ENCODE results near the gene TMEM138.

Gene TMEM138

GRCh38 chr11:61342207-61342803 lies 19.9 kb upstream of the TMEM138 start:
- DNase-seq: no peak

- DNase-seq: no peak
Measured at GRCh38 chr11:61343792-61344745, 18.1 kb upstream of the TMEM138 start.

DNA sequence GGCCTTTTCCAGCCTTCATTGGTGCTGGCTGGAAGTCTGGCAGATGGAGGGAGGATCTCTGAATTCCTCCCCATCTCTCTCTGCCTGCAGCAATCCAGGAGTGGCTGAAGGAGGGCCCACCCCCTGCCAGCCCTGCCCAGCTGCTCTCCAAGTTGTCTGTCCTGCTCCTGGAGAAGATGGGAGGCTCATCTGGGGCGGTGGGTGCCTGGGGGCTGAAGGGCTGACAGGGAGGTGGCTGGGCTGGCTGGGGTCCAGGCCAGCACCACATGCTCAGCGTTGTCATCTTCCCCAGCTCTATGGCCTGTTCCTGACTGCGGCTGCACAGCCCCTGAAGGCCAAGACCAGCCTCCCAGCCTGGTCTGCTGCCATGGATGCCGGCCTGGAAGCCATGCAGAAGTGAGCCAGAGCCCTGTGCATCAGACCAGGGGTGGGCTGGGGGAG lies 17.0 kb upstream of the TMEM138 start:
- DNase-seq: peak; percentile 15

DNA sequence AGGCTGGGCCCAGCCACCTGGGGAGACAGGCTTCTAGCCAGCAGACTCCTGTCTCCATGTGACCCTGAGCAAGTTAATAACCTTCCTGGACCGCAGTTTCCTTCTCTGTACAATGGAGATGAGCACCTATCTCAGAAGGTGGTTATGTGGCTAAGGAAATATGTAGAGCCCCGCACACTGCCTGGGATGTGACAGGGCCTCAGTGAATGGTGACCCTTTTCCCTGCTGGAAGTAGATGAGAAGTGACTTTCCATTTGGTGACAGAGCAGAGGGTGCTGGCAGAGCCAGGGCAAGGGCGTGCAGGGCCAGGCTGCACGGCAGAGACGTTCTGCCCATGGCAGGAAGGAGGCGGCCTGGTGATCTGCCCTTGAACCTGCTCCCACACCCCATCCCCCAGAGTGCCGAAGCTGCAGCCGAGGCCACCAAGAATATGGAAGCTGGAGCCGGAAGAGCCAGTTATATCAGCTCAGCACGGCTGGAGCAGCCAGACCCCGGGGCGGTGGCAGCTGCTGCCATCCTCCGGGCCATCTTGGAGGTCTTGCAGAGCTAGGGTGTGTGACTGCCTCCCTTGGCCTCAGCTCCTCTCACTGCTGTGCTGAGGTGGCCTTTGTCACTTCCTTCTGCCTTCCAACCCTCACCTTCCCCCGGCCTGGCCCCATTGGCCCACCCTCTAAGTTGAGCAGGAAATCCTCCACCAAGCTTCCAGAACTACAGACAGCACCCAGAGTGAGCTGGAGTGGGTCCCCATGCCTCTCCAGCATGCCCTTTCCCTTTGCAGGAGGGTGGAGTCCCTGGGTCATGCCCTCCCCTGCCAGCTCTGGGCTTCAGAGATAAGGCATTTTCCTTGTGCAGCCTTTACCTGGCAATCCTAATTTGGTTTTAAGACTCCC lies 16.0 kb upstream of the TMEM138 start:
- no peak for DNase-seq

DNA sequence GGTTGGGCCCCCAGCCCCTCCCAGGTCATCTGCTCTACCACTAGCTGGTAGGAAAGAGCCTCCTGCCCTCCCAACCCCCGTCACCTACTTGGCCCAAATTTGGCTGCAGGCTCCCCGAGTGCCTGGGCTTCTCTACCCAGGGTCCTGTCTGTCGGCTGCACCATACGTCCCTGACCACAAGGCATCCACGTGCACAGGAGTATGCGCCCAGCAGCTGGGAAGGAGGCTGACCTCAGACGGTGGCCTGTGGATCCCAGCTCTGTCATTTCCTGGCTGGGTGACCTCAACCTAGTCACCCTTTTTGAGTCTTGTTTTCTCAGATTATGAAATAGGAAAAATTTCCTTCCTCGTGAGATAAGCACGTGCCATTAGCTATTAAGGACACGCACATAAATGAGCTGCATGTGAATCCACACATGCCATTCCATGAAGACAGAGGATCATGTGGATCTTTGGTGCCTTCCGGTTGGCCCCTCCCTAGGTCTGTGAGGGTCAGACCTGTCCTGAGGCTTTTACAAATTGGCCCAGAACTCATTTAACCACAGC lies 14.2 kb upstream of the TMEM138 start:
- DNase-seq: no peak

GRCh38 chr11:61349189-61349751 lies 12.9 kb upstream of the TMEM138 start:
- no peak for DNase-seq

GRCh38 chr11:61349916-61350315 lies 12.3 kb upstream of the TMEM138 start:
- no peak for DNase-seq

- DNase-seq: no peak
Measured at GRCh38 chr11:61350336-61350735, 11.8 kb upstream of the TMEM138 start.

DNA sequence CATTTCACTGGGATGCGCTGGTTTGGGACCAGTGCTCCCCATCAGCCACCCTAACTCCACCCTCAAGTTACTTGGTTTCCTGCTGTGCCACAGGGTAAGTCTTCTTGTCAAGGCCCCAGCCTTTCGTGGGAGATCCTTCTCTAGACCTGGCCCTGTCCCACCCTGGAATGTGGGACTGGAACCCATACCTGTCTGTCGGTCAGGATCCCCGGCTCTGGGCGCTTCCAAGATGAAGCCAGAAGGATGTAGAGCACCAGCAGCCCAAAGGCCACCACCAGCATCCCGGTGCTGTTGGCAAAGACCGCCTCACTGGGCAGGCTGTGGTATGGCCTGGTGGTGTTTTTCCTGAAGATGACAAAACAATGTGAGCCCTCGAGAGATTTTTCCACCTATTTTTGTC lies 11.4 kb upstream of the TMEM138 start:
- no peak for DNase-seq

DNA sequence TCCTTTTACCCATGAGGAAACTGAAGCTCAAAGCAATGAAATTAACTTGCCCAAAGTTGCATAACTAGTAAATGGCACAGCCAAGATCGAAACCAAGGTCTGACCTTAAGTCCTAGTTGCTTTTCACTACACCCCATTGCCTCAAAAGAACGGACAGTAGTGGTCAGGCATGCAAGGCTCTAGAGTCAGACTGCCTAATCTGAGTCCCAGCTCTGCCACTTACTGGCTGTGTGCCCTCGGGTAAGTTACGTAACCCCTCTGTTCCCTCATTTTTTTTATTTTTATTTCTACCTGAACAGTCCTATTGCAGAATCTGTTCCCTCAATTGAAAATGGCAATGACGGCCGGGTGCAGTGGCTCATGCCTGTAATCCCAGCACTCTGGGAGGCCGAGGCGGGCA lies 10.1 kb upstream of the TMEM138 start:
- no peak for DNase-seq

DNA sequence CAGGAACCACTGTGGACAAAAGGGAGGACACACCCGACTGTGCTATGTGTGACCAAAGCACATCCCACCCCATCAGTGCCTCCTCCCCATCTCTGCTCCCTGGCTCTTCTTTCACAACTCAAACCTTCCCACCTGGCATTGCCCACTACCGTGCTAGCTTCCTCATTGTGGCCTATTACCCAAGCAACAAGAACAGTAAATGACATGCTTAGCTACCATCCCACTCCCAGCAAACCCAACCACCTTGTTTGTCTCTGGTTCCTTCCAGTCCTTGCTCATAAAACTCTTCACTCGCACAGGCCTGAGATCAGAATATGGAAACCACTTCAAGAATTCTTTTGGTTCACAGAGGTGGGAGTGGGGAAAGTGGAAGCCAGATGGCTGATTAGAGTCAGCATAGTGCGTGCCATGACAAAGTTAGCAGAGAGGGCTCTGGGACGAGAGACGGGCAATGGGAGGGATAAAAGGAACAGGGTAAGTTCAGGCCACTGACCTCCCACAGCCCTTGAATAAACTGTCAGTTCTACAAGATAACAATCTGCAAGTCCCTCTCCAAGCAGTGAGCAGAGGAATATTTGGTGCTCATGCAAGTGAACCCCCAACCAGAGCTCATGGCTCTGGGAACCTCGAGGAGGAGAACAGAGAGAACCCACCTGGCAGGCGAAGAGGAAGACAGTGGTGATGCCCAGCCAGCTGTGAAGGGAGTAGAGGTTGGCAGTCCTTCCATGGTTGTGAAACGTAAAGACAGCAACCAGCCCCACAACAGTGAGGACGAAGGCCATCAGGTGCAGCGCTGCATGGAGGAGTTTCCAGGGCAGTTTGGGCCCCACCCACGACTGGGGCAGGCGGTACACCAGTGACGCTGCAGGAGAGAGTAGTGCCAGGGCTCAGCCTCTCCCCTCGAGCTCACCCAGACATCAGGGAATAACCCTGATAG lies 8.8 kb upstream of the TMEM138 start:
- DNase-seq: no peak

DNA sequence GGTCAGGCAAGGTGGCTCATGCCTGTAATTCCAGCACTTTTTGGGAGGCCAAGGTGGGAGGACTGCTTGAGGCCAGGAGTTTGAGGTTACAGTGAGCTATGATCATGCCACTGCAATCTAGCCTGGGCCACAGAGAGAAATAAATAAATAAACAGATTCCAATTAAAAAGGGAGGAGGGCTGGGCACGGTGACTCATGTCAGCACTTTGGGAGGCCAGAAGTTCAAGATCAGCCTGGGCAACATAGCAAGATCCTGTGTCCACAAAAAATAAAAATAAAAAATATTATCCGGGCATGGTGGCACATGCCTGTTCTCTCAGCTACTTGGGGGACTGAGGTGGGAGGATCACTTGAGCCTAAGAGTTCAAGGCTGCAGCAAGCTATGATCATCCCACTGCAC lies 8.0 kb upstream of the TMEM138 start:
- DNase-seq: no peak

DNA sequence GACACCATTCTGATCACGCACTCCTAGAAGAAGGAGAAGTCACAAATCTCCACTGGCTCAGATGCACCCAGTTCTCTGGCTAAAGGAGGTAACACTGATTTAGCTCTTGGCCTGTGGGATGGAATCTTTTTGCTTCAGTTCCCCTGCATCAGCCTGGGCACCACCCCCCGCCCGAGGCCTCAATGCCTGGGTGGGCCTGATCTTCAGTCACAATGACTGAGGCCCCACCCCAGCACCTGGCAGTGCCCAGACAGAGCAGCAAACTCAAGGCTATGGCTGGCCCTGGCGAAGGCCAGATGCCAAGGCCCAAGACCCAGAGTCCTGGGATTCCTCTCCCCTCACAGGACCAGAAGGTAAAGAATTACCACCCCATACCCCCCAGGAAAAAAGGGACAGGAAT lies 5.5 kb upstream of the TMEM138 start:
- no peak for DNase-seq

DNA sequence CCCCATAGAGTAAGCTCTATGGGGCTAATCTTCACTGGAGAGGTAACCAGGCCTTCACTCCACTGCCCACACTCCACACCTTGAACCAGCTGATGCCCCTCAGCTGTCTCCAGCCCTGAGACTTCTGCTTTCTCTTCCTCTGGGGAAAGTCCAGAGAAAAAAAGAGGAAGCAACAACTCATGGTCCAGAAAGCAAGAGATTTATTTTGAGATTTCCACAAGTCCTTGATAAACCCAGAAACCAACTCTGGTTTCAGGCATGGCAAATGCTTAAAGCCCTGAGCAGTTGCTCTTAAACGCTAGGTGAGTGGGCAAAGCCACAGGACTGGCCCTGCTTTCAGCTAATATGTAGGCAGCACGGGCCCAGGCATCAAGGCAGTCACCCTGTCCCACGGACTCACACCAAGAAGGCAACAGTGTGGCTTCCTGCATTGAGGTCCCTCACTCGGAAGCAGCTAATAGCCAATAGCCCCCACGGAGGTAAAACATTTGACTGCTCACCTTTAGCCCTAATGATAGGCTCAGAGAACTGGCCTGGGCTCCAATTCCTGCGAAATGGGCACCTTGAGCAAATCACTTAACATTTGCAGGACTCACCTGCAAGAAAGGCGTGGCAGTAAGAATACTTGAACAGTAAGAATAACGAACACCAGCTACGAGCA lies 4.8 kb upstream of the TMEM138 start:
- no peak for DNase-seq

- no peak for DNase-seq
Measured at GRCh38 chr11:61357894-61358239, 4.3 kb upstream of the TMEM138 start.

- no peak for DNase-seq
Measured at GRCh38 chr11:61358566-61358965, 3.6 kb upstream of the TMEM138 start.

GRCh38 chr11:61359516-61359915 lies 2.7 kb upstream of the TMEM138 start:
- DNase-seq: no peak

DNA sequence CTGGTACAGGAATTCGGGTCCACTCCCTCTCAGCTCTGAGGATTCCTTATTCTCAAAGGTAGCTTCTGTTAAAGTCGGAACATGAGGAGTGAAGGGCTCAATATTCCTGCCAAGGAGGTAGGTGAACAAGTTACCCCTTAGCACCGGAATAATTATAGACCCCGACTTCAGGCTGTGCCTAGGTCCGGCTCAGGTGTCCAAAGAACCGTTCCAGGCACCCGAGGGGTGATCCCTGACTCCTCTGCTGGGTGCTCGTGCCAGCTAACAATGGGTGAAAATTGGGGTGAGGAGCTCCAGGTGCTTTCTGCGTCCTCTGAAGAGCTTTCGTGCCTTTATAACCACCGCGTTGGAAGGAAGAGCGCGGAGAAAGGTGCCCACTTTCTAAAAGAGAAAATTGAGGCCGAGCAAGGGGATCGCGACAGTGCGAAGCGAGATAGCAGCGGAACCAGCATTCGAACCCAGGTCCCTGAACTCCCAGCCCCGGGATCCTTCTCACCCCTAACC lies 885 bp upstream of the TMEM138 start:
- no peak for DNase-seq

DNA sequence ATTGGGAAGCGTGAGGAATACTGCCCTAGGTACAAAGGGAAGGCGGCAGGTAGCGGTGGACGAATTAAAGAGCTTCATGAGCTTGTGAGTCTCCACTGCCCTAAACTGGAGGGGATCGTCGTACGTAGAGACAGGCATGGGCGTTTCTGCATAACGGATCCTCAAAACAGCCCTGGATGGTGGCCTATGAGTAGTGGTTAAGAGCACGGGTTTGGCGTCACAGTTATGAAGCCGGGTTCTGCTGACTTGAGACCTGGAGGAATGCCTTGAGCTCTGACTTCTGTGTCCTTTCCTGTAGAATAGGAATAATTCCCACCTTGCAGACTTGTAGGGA lies 335 bp downstream of the TMEM138 start:
- no peak for DNase-seq

- no peak for DNase-seq
Measured at GRCh38 chr11:61364012-61364675, 2.0 kb downstream of the TMEM138 start.
